Neural cell (in vitro differentiated cells): ENCODE measurements around the gene ZNF524.

Source experiments
- CTCF ChIP-seq: fragments of 450-650 bp; IDR thresholded peaks from 2 replicates; pipeline ENCODE4 v1.5.1; 2014; ENCODE audit warnings: antibody characterized with exemption, mild to moderate bottlenecking, moderate library complexity; ENCODE audit not compliant: poor library complexity, severe bottlenecking
- EP300 ChIP-seq: fragments of 450-650 bp; conservative IDR thresholded peaks from 2 replicates; pipeline ENCODE4 v1.6.1; 2014; ENCODE audit warnings: antibody characterized with exemption, mild to moderate bottlenecking, moderate library complexity; ENCODE audit not compliant: poor library complexity, severe bottlenecking
- EZH2 ChIP-seq: fragments of 200-600, 300-800 bp; shearing (Covaris generic), sonication (generic); IDR thresholded peaks from 2 replicates; pipeline ENCODE4 v1.6.1; 2014; ENCODE audit warnings: antibody characterized with exemption, low read length, borderline replicate concordance, mild to moderate bottlenecking; ENCODE audit not compliant: insufficient read depth, poor library complexity, severe bottlenecking
- MXI1 ChIP-seq: fragments of 450-650 bp; conservative IDR thresholded peaks from 2 replicates; pipeline ENCODE4 v1.6.1; 2014; ENCODE audit warnings: antibody characterized with exemption, mild to moderate bottlenecking; ENCODE audit not compliant: poor library complexity, severe bottlenecking
- POLR2AphosphoS5 ChIP-seq: IDR thresholded peaks from 2 replicates; pipeline ENCODE4 v1.6.1; 2012
- RAD21 ChIP-seq: fragments of 450-650 bp; conservative IDR thresholded peaks from 2 replicates; pipeline ENCODE4 v1.6.1; 2014; ENCODE audit warnings: antibody characterized with exemption, mild to moderate bottlenecking, moderate library complexity
- REST ChIP-seq: IDR thresholded peaks from 2 replicates; pipeline ENCODE4 v1.6.1; 2012; ENCODE audit warnings: borderline replicate concordance
- SMC3 ChIP-seq: fragments of 450-650 bp; conservative IDR thresholded peaks from 2 replicates; pipeline ENCODE4 v1.6.1; 2014; ENCODE audit warnings: antibody characterized with exemption, mild to moderate bottlenecking, moderate library complexity; ENCODE audit not compliant: poor library complexity
- TAF1 ChIP-seq: IDR thresholded peaks from 2 replicates; pipeline ENCODE4 v1.6.1; 2012; ENCODE audit warnings: low read depth

DNA sequence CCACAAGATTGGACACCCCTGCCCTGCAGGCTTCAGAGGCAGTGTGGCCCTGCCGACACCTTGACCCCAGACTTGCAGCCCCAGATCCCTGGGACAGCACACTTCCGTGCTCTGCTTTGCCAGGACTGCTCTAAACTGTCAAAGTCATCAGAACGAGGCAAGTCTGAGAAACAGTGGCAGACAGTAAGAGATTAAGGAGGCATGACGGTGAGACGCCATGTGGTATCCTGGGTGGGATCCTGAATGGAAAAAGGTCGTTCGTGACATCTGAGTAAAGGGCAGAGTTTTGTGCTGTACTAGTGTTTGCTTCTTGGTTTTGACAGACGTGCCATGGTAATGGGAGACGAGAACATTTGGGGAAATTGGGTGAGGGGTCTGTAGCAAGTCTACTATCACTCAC, 33.3 kb upstream of the ZNF524 start:
- no peak for TF ChIP-seq CTCF
- no peak for TF ChIP-seq REST
- no peak for TF ChIP-seq SMC3
- no peak for TF ChIP-seq EZH2
- no peak for TF ChIP-seq EP300
- TF ChIP-seq RAD21 = no peak
- no peak for TF ChIP-seq TAF1
- TF ChIP-seq POLR2AphosphoS5 = no peak
- no peak for TF ChIP-seq MXI1
